H1 (cell line): ENCODE measurements around the gene TFCP2L1. TPM values are rescaled to one million over a fixed set of nuclear protein-coding genes. Genes with fewer than 3 reads are reported as not detected.

Experiments used
- CTCF ChIA-PET: fragments of 300-600 bp; sonication (Branson Sonifier 250); formaldehyde crosslinking; loops from one replicate; lab custom pipeline; 2021; ENCODE audit not compliant: partially characterized antibody; lab: Charles Lee
- POLR2A ChIA-PET: fragments of 300-600 bp; sonication (Branson Sonifier 250); formaldehyde crosslinking; loops from one replicate; lab custom pipeline; 2021; ENCODE audit warnings: inconsistent platforms; ENCODE audit not compliant: partially characterized antibody; lab: Charles Lee
- DNase-seq, 2 experiments: peaks; one replicate each; pipeline versions ENCODE4 v3.0.0 to v3.0.0-alpha.2; 2010 to 2022; ENCODE audit warnings: low spot score in 2 of 2, low read depth in 1 of 2, mixed read lengths in 1 of 2
- FAIRE-seq: peaks from 2 replicates; lab custom pipeline; 2011; peaks lifted over from hg19 to GRCh38; lab: Jason Lieb, UNC
- H2AFZ ChIP-seq: 2 replicates; pipeline ENCODE4 v1.8.1; 2012; ENCODE audit warnings: low read length, inconsistent platforms
- H2AK5ac ChIP-seq: 2 replicates; pipeline ENCODE4 v1.6.1; 2013; ENCODE audit warnings: low read depth, low read length
- H2BK120ac ChIP-seq: replicated peaks from 2 replicates; pipeline ENCODE3; 2013; ENCODE audit warnings: low read depth, low read length, inconsistent platforms
- H2BK12ac ChIP-seq: 2 replicates; pipeline ENCODE4 v1.6.1; 2013; ENCODE audit warnings: low read depth, low read length
- H2BK15ac ChIP-seq: 2 replicates; pipeline ENCODE4 v1.6.1; 2013; ENCODE audit warnings: low read length
- H2BK20ac ChIP-seq: 2 replicates; pipeline ENCODE4 v1.6.1; 2013; ENCODE audit warnings: low read length
- H2BK5ac ChIP-seq: 2 replicates; pipeline ENCODE4 v1.6.1; 2013; ENCODE audit warnings: low read depth, low read length
- H3K14ac ChIP-seq: 2 replicates; pipeline ENCODE4 v1.6.1; 2013; ENCODE audit warnings: inconsistent platforms; ENCODE audit not compliant: insufficient read length
- H3K18ac ChIP-seq: 2 replicates; pipeline ENCODE4 v1.6.1; 2013; ENCODE audit warnings: low read length; ENCODE audit errors: extremely low read depth
- H3K23ac ChIP-seq: 2 replicates; pipeline ENCODE4 v1.6.1; 2013; ENCODE audit warnings: inconsistent platforms; ENCODE audit not compliant: insufficient read length
- H3K23me2 ChIP-seq: 2 replicates; pipeline ENCODE4 v1.6.1; 2013; ENCODE audit warnings: low read depth, low read length
- H3K27ac ChIP-seq: 2 replicates; pipeline ENCODE4 v1.6.1; 2011; ENCODE audit warnings: low read depth, low read length, inconsistent platforms
- H3K27me3 ChIP-seq, 4 experiments: replicated peaks in 1 of 4; 1 replicate in 1 of 4; 2 replicates in 3 of 4; pipeline versions ENCODE4 v1.6.1 to v1.8.1; 2011 to 2013; ENCODE audit warnings: low read length in 3 of 4, mild to moderate bottlenecking in 3 of 4, inconsistent platforms in 2 of 4, mixed read lengths in 2 of 4, moderate library complexity in 1 of 4; ENCODE audit not compliant: control insufficient read depth in 3 of 4, insufficient read depth in 3 of 4; ENCODE audit errors: extremely low read depth in 1 of 4
- H3K36me3 ChIP-seq, 4 experiments: 2 replicates each; pipeline versions ENCODE4 v1.6.1 to v1.8.1; 2011 to 2013; ENCODE audit warnings: mild to moderate bottlenecking in 4 of 4, low read length in 3 of 4, moderate library complexity in 2 of 4, control low read depth in 1 of 4, inconsistent platforms in 1 of 4; ENCODE audit not compliant: insufficient read depth in 4 of 4, control insufficient read depth in 2 of 4
- H3K4ac ChIP-seq: replicated peaks from 2 replicates; pipeline ENCODE3; 2013; ENCODE audit warnings: low read length, low read depth, mixed read lengths, inconsistent platforms; ENCODE audit not compliant: insufficient read length
- H3K4me1 ChIP-seq, 4 experiments: replicated peaks in 1 of 4; 1 replicate in 1 of 4; 2 replicates in 3 of 4; pipeline versions ENCODE4 v1.6.1 to v1.8.1; 2011 to 2013; ENCODE audit warnings: low read length in 3 of 4, inconsistent platforms in 2 of 4, mixed read lengths in 1 of 4; ENCODE audit not compliant: insufficient read depth in 4 of 4, control insufficient read depth in 3 of 4
- H3K4me2 ChIP-seq, 2 experiments: 2 replicates each; pipeline versions ENCODE4 v1.6.1 to v1.8.1; 2011 to 2013; ENCODE audit warnings: low read depth in 2 of 2, low read length in 2 of 2, control low read depth in 1 of 2, inconsistent platforms in 1 of 2, mild to moderate bottlenecking in 1 of 2; ENCODE audit not compliant: insufficient read depth in 1 of 2
- H3K4me3 ChIP-seq, 4 experiments: fragments of 200-600, 300-600 bp in 1 of 4; sonication (generic), shearing (Covaris generic), sonication (Bioruptor Twin) in 1 of 4; 2 replicates each; pipeline versions ENCODE4 v1.5.1 to v1.8.1; 2011 to 2016; ENCODE audit warnings: low read length in 4 of 4, low read depth in 3 of 4, control low read depth in 2 of 4, inconsistent platforms in 2 of 4, mild to moderate bottlenecking in 2 of 4, mixed read lengths in 1 of 4, moderate library complexity in 1 of 4; ENCODE audit not compliant: insufficient read depth in 2 of 4; ENCODE audit errors: extremely low read depth in 1 of 4
- H3K56ac ChIP-seq: replicated peaks from 2 replicates; pipeline ENCODE3; 2013; ENCODE audit warnings: low read depth, mild to moderate bottlenecking, mixed read lengths, low read length, inconsistent platforms; ENCODE audit not compliant: insufficient read length
- H3K79me1 ChIP-seq: 2 replicates; pipeline ENCODE4 v1.6.1; 2013; ENCODE audit warnings: low read depth, low read length, control low read depth
- H3K79me2 ChIP-seq, 2 experiments: 2 replicates each; pipeline versions ENCODE4 v1.6.1 to v1.8.1; 2012 to 2013; ENCODE audit warnings: low read length in 2 of 2, mild to moderate bottlenecking in 2 of 2, inconsistent platforms in 1 of 2; ENCODE audit not compliant: insufficient read depth in 2 of 2, control insufficient read depth in 1 of 2
- H3K9ac ChIP-seq, 4 experiments: replicated peaks in 1 of 4; 1 replicate in 1 of 4; 2 replicates in 3 of 4; pipeline versions ENCODE4 v1.6.1 to v1.8.1; 2011 to 2013; ENCODE audit warnings: low read depth in 3 of 4, low read length in 3 of 4, control low read depth in 2 of 4, mild to moderate bottlenecking in 2 of 4, moderate library complexity in 2 of 4, inconsistent platforms in 1 of 4; ENCODE audit errors: extremely low read depth in 1 of 4
- H3K9me3 ChIP-seq, 2 experiments: 2 replicates each; pipeline versions ENCODE4 v1.6.1 to v1.8.1; 2012 to 2013; ENCODE audit warnings: mild to moderate bottlenecking in 2 of 2, moderate library complexity in 2 of 2, control low read depth in 1 of 2, inconsistent platforms in 1 of 2, low read depth in 1 of 2, low read length in 1 of 2, mixed read lengths in 1 of 2; ENCODE audit not compliant: insufficient read depth in 2 of 2
- H4K20me1 ChIP-seq, 2 experiments: replicated peaks in 1 of 2; 2 replicates each; pipeline versions ENCODE3 to v1.8.1; 2011 to 2013; ENCODE audit warnings: inconsistent platforms in 2 of 2, low read length in 2 of 2, mild to moderate bottlenecking in 1 of 2; ENCODE audit not compliant: insufficient read depth in 2 of 2, control insufficient read depth in 1 of 2
- H4K5ac ChIP-seq: 2 replicates; pipeline ENCODE4 v1.6.1; 2013; ENCODE audit warnings: low read length, low read depth, mixed read lengths, inconsistent platforms; ENCODE audit not compliant: insufficient read length
- H4K8ac ChIP-seq: 2 replicates; pipeline ENCODE4 v1.8.0; 2013; ENCODE audit warnings: mild to moderate bottlenecking, moderate library complexity, low read length, inconsistent platforms; ENCODE audit not compliant: insufficient read depth; ENCODE audit errors: extremely low read depth
- H4K91ac ChIP-seq: replicated peaks from 2 replicates; pipeline ENCODE3; 2013; ENCODE audit warnings: low read length, mixed read lengths, inconsistent platforms; ENCODE audit not compliant: insufficient read length
- CREB1 ChIP-seq: IDR thresholded peaks from 2 replicates; pipeline ENCODE4 v1.6.1; 2012; ENCODE audit warnings: inconsistent platforms
- EZH2 ChIP-seq: fragments of 200-600 bp; sonication (generic); IDR thresholded peaks from 2 replicates; pipeline ENCODE4 v1.7.1; 2012; ENCODE audit warnings: low read depth, mild to moderate bottlenecking, moderate library complexity, low read length, inconsistent platforms; ENCODE audit not compliant: severe bottlenecking
- FOSL1 ChIP-seq: IDR thresholded peaks from 2 replicates; pipeline ENCODE4 v1.6.1; 2011; ENCODE audit warnings: mild to moderate bottlenecking, low read depth, low read length, moderate library complexity; ENCODE audit not compliant: insufficient read depth
- GABPA ChIP-seq: IDR thresholded peaks from 2 replicates; pipeline ENCODE4 v1.6.1; 2011; ENCODE audit warnings: mild to moderate bottlenecking, low read length, moderate library complexity, borderline replicate concordance; ENCODE audit not compliant: insufficient read depth
- POU5F1 ChIP-seq: IDR thresholded peaks from 2 replicates; pipeline ENCODE4 v1.6.1; 2011; ENCODE audit warnings: low read depth, mild to moderate bottlenecking, low read length, moderate library complexity
- RBBP5 ChIP-seq: IDR thresholded peaks from 2 replicates; pipeline ENCODE4 v1.7.1; 2012; ENCODE audit warnings: low read depth, mild to moderate bottlenecking, inconsistent platforms, low read length, moderate library complexity, borderline replicate concordance
- TCF12 ChIP-seq: IDR thresholded peaks from 2 replicates; pipeline ENCODE4 v1.6.1; 2011; ENCODE audit warnings: low read depth, mild to moderate bottlenecking, low read length
- YY1 ChIP-seq: IDR thresholded peaks from 2 replicates; pipeline ENCODE4 v1.6.1; 2011; ENCODE audit warnings: low read depth, mild to moderate bottlenecking, low read length
- WGBS, 2 experiments: shearing (Covaris generic) in 1 of 2; methylation state at CpG; one replicate each; pipeline versions ENCODE4 v1.1.6 to v1.1.7; 2013 to 2015; ENCODE audit warnings: low lambda C conversion rate in 2 of 2, mixed read lengths in 2 of 2, inconsistent platforms in 1 of 2, low coverage in 1 of 2, missing lambda C conversion rate in 1 of 2; ENCODE audit not compliant: insufficient replicate concordance in 2 of 2, insufficient coverage in 1 of 2, insufficient read length in 1 of 2; ENCODE audit errors: extremely low coverage in 1 of 2, missing lambda C conversion rate in 1 of 2; 5-methylcytosine and 5-hydroxymethylcytosine counted together
- polyA plus RNA-seq, 7 experiments: library from polyadenylated mRNA; depleted of rRNA in 3 of 7; stranded (reverse) in 5 of 7; unstranded in 2 of 7; fragments of >200 nt in 5 of 7; fragments of 200-250 nt in 2 of 7; gene quantifications; 1 replicate in 5 of 7; 2 replicates in 1 of 7; 4 replicates in 1 of 7; pipeline versions ENCODE4 v1.2.1 to v1.2.3, GENCODE V29; 2011 to 2013; ENCODE audit warnings: missing spikeins in 2 of 7, mixed read lengths in 2 of 7
- total RNA-seq: library from RNA; stranded (reverse); fragmentation: NEBNext Ultra II Directional; extraction: Animal tissue kit (Norgen Biotek cat#: 25700); gene quantifications from 2 replicates; pipeline ENCODE4 v1.2.1, GENCODE V29; 2021

TFCP2L1 gene
- total and polyA plus RNA-seq, 2 of the 8 experiments (the other 6 are each of a cell fraction or from before 2014, with no cell fraction given): 1.5 to 3.8 TPM

GRCh38 chr2:121234791-121235190 lies 50.2 kb downstream of the TFCP2L1 start:
- Histone ChIP-seq H3K14ac (no peak overlapping the region), H3K9me3 (no peaks in the 10 kb centered on the region), H2BK120ac (no peak overlapping the region), H2AK5ac (no peak overlapping the region), H3K4me2 (no peak overlapping the region), H3K23me2 (no peaks in the 10 kb centered on the region), H3K36me3 (no peaks in the 10 kb centered on the region; a peak in 1 of 8 replicates), H2BK12ac (no peak overlapping the region), H3K4me3 (no peak overlapping the region), H3K9ac (no peak overlapping the region), H2BK5ac (no peak overlapping the region), H3K4me1 (no peaks in the 10 kb centered on the region; a peak in 1 of 7 replicates), H2AFZ (no peak overlapping the region), H3K23ac (no peak overlapping the region), H3K56ac (no peak overlapping the region), H4K8ac (peak overlapping the region; percentile 79), H3K18ac (no peak overlapping the region), H3K79me2 (no peaks in the 10 kb centered on the region), H3K79me1 (no peaks in the 10 kb centered on the region), H2BK20ac (no peak overlapping the region), H4K20me1 (no peaks in the 10 kb centered on the region), H3K4ac (no peak overlapping the region), H2BK15ac (no peak overlapping the region), H4K5ac (no peak overlapping the region), H3K27ac (no peak overlapping the region), H3K27me3 (no peaks in the 10 kb centered on the region), H4K91ac (no peak overlapping the region)
- 89% methylated on average over 8 of the region's 9 CpGs; no CpG with 5 or more reads in 1 of the 2 experiments for WGBS, 2 experiments
- POLR2A ChIA-PET: no interaction called here
- FAIRE-seq (no peak), DNase-seq (no peak)
- CTCF ChIA-PET: interaction anchor here (0.5 to 1.8 kb wide), 3 partner anchors 16 to 295 kb away, joined by 3 to 4 read pairs (median 4); no protein-coding TSS in a partner anchor
- TF ChIP-seq TCF12 (no peak), FOSL1 (no peak), RBBP5 (no peak), EZH2 (no peak), GABPA (no peak), POU5F1 (no peak), YY1 (no peak), CREB1 (no peak)
